Stomach (tissue), 4 donors: ENCODE data around the gene TCP11.

Experiments
- POLR2A ChIP-seq, 4 donors: fragments of 450-650 bp; IDR thresholded peaks; one replicate each; pipeline ENCODE4 v1.6.1; 2016; ENCODE audit warnings: antibody characterized with exemption in 4 of 4, control low read depth in 2 of 4, mild to moderate bottlenecking in 1 of 4, moderate library complexity in 1 of 4
- POLR2AphosphoS5 ChIP-seq, 3 donors: sonication (generic); formaldehyde crosslinking; IDR thresholded peaks; one replicate each; pipeline ENCODE4 v1.6.1; 2016; ENCODE audit warnings: antibody characterized with exemption in 3 of 3
- TF ChIP-seq, protein P1 (sequence below), 7 experiments: fragments of 450-650 bp in 4 of 7; fragments of 200-600 bp in 3 of 7; sonication (generic) in 3 of 7; IDR thresholded peaks; one replicate each; pipeline ENCODE4 v1.5.1; 2016 to 2019; ENCODE audit warnings: antibody characterized with exemption in 7 of 7, control low read depth in 2 of 7, mild to moderate bottlenecking in 1 of 7

DNA sequence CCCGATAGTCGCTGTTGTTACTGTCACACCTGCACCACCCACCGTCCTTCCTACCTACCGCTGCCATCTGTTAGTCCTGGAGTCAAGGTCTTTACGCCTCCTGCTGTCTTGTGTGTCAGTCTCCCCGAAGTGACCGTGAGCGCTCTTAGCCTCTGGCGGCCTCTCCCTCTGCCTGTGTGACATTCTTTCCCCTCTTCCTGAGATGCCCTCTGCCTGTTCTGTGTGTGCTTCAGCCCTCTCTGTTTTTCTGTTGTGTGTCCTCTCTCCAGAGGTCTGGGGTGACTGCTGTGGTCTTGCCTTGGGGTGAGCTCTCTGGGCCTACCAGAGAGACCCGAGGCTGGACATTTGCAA is 54.9 kb downstream of the TCP11 start:
- no peak for TF ChIP-seq POLR2AphosphoS5 (IDR thresholded peaks at IDR 0.05)
- TF ChIP-seq, protein P1, sequence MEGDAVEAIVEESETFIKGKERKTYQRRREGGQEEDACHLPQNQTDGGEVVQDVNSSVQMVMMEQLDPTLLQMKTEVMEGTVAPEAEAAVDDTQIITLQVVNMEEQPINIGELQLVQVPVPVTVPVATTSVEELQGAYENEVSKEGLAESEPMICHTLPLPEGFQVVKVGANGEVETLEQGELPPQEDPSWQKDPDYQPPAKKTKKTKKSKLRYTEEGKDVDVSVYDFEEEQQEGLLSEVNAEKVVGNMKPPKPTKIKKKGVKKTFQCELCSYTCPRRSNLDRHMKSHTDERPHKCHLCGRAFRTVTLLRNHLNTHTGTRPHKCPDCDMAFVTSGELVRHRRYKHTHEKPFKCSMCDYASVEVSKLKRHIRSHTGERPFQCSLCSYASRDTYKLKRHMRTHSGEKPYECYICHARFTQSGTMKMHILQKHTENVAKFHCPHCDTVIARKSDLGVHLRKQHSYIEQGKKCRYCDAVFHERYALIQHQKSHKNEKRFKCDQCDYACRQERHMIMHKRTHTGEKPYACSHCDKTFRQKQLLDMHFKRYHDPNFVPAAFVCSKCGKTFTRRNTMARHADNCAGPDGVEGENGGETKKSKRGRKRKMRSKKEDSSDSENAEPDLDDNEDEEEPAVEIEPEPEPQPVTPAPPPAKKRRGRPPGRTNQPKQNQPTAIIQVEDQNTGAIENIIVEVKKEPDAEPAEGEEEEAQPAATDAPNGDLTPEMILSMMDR (IDR thresholded peaks at IDR 0.05), result no peak
- TF ChIP-seq POLR2A (IDR thresholded peaks at IDR 0.05), result no peak
